ENCODE measurements around the gene RIC1. TPM values are rescaled to one million over a fixed set of nuclear protein-coding genes. Genes with fewer than 3 reads are reported as not detected.

The RIC1 gene
- total and polyA plus RNA-seq, 9 of the 15 experiments (the other 6 are each of a cell fraction or from before 2014, with no cell fraction given) = 3.2 to 25.8 (median 15.0) TPM

DNA sequence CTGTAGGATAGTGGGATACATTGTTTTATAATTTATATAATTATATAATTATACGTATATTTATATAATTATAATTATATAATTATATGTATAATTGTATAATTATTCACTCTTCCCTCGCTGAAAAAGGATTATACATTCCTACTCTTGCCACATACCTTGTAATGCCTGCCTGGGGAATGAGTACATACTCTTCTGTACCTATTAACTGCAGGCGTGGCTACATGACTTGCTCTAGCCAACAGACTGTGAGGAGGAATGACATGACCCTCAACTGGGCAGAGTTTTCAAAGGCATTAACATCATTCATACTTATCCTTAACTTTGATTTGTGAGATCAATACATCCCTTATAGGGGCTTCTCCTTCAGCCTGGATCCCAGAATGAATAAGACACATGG, 184.9 kb downstream of the RIC1 start:
- Histone ChIP-seq H3K27ac (ENCODE audit: extremely low read depth, low read depth, low read length) (no peak overlapping the region), H3K9ac (ENCODE audit: insufficient read depth in 1 of 2, low read depth in 2 of 2, low read length in 2 of 2) (no peak overlapping the region), H2AFZ (ENCODE audit: low read depth, low read length) (no peak overlapping the region), H3K9me1 (ENCODE audit: control insufficient read depth, insufficient read depth, low read length) (no peaks in the 10 kb centered on the region), H3K27me3 (ENCODE audit: control insufficient read depth in 2 of 2, insufficient read depth in 2 of 2, low read length in 2 of 2) (no peaks in the 10 kb centered on the region), H4K20me1 (replicated peaks; ENCODE audit: control insufficient read depth, insufficient read depth, low read length) (no peaks in the 10 kb centered on the region), H3K4me3 (no peak overlapping the region), H3K9me3 (replicated peaks; ENCODE audit: control insufficient read depth, insufficient read depth, low read depth, low read length) (no peaks in the 10 kb centered on the region), H3K36me3 (ENCODE audit: control insufficient read depth, insufficient read depth, low read length) (peaks cover 61% of the 10 kb centered on the region), H3K4me1 (replicated peaks in 1 of 2; ENCODE audit: control insufficient read depth in 2 of 2, insufficient read depth in 2 of 2, low read length in 2 of 2) (peaks cover 3 to 7% of the 10 kb centered on the region in 2 experiments; a peak in 3 of 5 replicates), H3K4me2 (ENCODE audit: insufficient read depth, low read length) (no peak overlapping the region), H3K79me2 (ENCODE audit: control insufficient read depth, insufficient read depth, low read length) (no peaks in the 10 kb centered on the region; the same call in 2 of the 3 replicates)
- CTCF ChIA-PET (ENCODE audit: low intra/inter-chr PET ratio) = no interaction called here
- WGBS (ENCODE audit: insufficient coverage, low coverage, missing lambda C conversion rate) = 76% methylated on average over 3 of the region's 3 CpGs
- POLR2A ChIA-PET = no interaction called here
- intact Hi-C loops (cut with micrococcal nuclease) = no loop called here
- in situ Hi-C loops (cut with MboI) = no loop called here
- DNase-seq (ENCODE audit: extremely low read depth in 1 of 4, low spot score in 3 of 4) = no peak
- ATAC-seq = no peak
- no peak for FAIRE-seq
- no TSS peak for BruUV-seq (replicated peaks)
- TF ChIP-seq, protein P1, sequence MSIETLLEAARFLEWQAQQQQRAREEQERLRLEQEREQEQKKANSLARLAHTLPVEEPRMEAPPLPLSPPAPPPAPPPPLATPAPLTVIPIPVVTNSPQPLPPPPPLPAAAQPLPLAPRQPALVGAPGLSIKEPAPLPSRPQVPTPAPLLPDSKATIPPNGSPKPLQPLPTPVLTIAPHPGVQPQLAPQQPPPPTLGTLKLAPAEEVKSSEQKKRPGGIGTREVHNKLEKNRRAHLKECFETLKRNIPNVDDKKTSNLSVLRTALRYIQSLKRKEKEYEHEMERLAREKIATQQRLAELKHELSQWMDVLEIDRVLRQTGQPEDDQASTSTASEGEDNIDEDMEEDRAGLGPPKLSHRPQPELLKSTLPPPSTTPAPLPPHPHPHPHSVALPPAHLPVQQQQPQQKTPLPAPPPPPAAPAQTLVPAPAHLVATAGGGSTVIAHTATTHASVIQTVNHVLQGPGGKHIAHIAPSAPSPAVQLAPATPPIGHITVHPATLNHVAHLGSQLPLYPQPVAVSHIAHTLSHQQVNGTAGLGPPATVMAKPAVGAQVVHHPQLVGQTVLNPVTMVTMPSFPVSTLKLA (conservative IDR thresholded peaks at IDR 0.05) = no peak
- TF ChIP-seq, protein P2, sequence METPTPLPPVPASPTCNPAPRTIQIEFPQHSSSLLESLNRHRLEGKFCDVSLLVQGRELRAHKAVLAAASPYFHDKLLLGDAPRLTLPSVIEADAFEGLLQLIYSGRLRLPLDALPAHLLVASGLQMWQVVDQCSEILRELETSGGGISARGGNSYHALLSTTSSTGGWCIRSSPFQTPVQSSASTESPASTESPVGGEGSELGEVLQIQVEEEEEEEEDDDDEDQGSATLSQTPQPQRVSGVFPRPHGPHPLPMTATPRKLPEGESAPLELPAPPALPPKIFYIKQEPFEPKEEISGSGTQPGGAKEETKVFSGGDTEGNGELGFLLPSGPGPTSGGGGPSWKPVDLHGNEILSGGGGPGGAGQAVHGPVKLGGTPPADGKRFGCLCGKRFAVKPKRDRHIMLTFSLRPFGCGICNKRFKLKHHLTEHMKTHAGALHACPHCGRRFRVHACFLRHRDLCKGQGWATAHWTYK (CRISPR knock-in tag; IDR thresholded peaks at IDR 0.05) = no peak
- TF ChIP-seq MAFG (tag; conservative IDR thresholded peaks at IDR 0.05) (no peak), PYGO2 (tag; IDR thresholded peaks at IDR 0.05) (no peak), MAFF (IDR thresholded peaks at IDR 0.05; ENCODE audit: low read length) (no peak), ZNF121 (CRISPR knock-in tag; conservative IDR thresholded peaks at IDR 0.05) (no peak), RFX5 (IDR thresholded peaks at IDR 0.05; ENCODE audit: low read depth, low read length) (no peak)
- TF ChIP-seq, protein P3, sequence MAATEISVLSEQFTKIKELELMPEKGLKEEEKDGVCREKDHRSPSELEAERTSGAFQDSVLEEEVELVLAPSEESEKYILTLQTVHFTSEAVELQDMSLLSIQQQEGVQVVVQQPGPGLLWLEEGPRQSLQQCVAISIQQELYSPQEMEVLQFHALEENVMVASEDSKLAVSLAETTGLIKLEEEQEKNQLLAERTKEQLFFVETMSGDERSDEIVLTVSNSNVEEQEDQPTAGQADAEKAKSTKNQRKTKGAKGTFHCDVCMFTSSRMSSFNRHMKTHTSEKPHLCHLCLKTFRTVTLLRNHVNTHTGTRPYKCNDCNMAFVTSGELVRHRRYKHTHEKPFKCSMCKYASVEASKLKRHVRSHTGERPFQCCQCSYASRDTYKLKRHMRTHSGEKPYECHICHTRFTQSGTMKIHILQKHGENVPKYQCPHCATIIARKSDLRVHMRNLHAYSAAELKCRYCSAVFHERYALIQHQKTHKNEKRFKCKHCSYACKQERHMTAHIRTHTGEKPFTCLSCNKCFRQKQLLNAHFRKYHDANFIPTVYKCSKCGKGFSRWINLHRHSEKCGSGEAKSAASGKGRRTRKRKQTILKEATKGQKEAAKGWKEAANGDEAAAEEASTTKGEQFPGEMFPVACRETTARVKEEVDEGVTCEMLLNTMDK (IDR thresholded peaks at IDR 0.05; ENCODE audit: borderline replicate concordance, insufficient read depth, low read depth, low read length, poor library complexity, severe bottlenecking) = no peak
- TF ChIP-seq, protein P4, sequence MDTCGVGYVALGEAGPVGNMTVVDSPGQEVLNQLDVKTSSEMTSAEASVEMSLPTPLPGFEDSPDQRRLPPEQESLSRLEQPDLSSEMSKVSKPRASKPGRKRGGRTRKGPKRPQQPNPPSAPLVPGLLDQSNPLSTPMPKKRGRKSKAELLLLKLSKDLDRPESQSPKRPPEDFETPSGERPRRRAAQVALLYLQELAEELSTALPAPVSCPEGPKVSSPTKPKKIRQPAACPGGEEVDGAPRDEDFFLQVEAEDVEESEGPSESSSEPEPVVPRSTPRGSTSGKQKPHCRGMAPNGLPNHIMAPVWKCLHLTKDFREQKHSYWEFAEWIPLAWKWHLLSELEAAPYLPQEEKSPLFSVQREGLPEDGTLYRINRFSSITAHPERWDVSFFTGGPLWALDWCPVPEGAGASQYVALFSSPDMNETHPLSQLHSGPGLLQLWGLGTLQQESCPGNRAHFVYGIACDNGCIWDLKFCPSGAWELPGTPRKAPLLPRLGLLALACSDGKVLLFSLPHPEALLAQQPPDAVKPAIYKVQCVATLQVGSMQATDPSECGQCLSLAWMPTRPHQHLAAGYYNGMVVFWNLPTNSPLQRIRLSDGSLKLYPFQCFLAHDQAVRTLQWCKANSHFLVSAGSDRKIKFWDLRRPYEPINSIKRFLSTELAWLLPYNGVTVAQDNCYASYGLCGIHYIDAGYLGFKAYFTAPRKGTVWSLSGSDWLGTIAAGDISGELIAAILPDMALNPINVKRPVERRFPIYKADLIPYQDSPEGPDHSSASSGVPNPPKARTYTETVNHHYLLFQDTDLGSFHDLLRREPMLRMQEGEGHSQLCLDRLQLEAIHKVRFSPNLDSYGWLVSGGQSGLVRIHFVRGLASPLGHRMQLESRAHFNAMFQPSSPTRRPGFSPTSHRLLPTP (IDR thresholded peaks at IDR 0.05; ENCODE audit: borderline replicate concordance, extremely low read depth, insufficient read length) = no peak
- TF ChIP-seq, protein P5, sequence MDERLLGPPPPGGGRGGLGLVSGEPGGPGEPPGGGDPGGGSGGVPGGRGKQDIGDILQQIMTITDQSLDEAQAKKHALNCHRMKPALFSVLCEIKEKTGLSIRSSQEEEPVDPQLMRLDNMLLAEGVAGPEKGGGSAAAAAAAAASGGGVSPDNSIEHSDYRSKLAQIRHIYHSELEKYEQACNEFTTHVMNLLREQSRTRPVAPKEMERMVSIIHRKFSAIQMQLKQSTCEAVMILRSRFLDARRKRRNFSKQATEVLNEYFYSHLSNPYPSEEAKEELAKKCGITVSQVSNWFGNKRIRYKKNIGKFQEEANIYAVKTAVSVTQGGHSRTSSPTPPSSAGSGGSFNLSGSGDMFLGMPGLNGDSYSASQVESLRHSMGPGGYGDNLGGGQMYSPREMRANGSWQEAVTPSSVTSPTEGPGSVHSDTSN (CRISPR knock-in tag; IDR thresholded peaks at IDR 0.05; ENCODE audit: low read depth) = no peak
- TF ChIP-seq, protein P5 (tag; conservative IDR thresholded peaks at IDR 0.05; ENCODE audit: low read depth) = no peak
